Common myeloid progenitor, CD34-positive (primary cell): Measurements from ENCODE around the gene PFKP.

Experiments
- CTCF ChIA-PET: fragments of 350-600 bp; sonication (Branson Sonifier 250); formaldehyde crosslinking; loops from one replicate; lab custom pipeline; 2021; ENCODE audit warnings: antibody characterized with exemption; lab: Charles Lee
- POLR2A ChIA-PET: fragments of 350-600 bp; sonication (Branson Sonifier 250); formaldehyde crosslinking; loops from one replicate; lab custom pipeline; 2021; ENCODE audit warnings: antibody characterized with exemption; lab: Charles Lee
- DNase-seq, 3 donors: peaks; one replicate each; pipeline versions ENCODE4 v3.0.0 to v3.0.0-alpha.2; 2013
- H3K27ac ChIP-seq, 2 experiments: 1 replicate in 1 of 2; 2 replicates in 1 of 2; pipeline ENCODE4 v1.7.0; 2013; ENCODE audit warnings: inconsistent platforms in 2 of 2, low read length in 2 of 2, mild to moderate bottlenecking in 2 of 2, low read depth in 1 of 2, moderate library complexity in 1 of 2; ENCODE audit not compliant: severe bottlenecking in 2 of 2, insufficient read depth in 1 of 2, poor library complexity in 1 of 2
- H3K27me3 ChIP-seq, 5 experiments: replicated peaks in 2 of 5; 1 replicate in 3 of 5; 2 replicates in 2 of 5; pipeline versions ENCODE4 v1.6.1 to v1.7.0; 2013; ENCODE audit warnings: low read length in 4 of 5, mild to moderate bottlenecking in 2 of 5, moderate library complexity in 2 of 5, inconsistent platforms in 1 of 5; ENCODE audit not compliant: insufficient read depth in 5 of 5, control insufficient read depth in 4 of 5
- H3K36me3 ChIP-seq, 4 experiments: 1 replicate in 2 of 4; 2 replicates in 2 of 4; pipeline versions ENCODE4 v1.6.1 to v1.7.0; 2013; ENCODE audit warnings: low read length in 3 of 4, control low read depth in 1 of 4, mild to moderate bottlenecking in 1 of 4; ENCODE audit not compliant: control insufficient read depth in 4 of 4, insufficient read depth in 4 of 4
- H3K4me1 ChIP-seq, 4 experiments: 1 replicate in 3 of 4; 2 replicates in 1 of 4; pipeline versions ENCODE4 v1.6.1 to v1.7.1; 2013; ENCODE audit warnings: low read length in 3 of 4, mild to moderate bottlenecking in 3 of 4, control low read depth in 1 of 4, inconsistent platforms in 1 of 4, moderate library complexity in 1 of 4; ENCODE audit not compliant: control insufficient read depth in 4 of 4, insufficient read depth in 4 of 4; ENCODE audit errors: control extremely low read depth in 1 of 4
- H3K4me3 ChIP-seq, 7 experiments: 1 replicate in 4 of 7; 2 replicates in 3 of 7; pipeline versions ENCODE4 v1.5.1 to v1.7.0; 2013; ENCODE audit warnings: mild to moderate bottlenecking in 7 of 7, low read length in 6 of 7, moderate library complexity in 6 of 7, inconsistent platforms in 2 of 7, low read depth in 2 of 7, control low read depth in 1 of 7; ENCODE audit not compliant: insufficient read depth in 4 of 7, control insufficient read depth in 1 of 7; ENCODE audit errors: extremely low read depth in 1 of 7
- H3K9me3 ChIP-seq, 5 experiments: 1 replicate in 4 of 5; 2 replicates in 1 of 5; pipeline versions ENCODE4 v1.6.1 to v1.7.1; 2013; ENCODE audit warnings: low read length in 4 of 5, mild to moderate bottlenecking in 2 of 5, inconsistent platforms in 1 of 5, low read depth in 1 of 5, moderate library complexity in 1 of 5; ENCODE audit not compliant: control insufficient read depth in 4 of 5, insufficient read depth in 2 of 5; ENCODE audit errors: control extremely low read depth in 1 of 5
- WGBS: methylation state at CpG from one replicate; pipeline ENCODE4 v1.1.5; 2013; ENCODE audit not compliant: insufficient coverage; 5-methylcytosine and 5-hydroxymethylcytosine counted together

The PFKP gene

DNA sequence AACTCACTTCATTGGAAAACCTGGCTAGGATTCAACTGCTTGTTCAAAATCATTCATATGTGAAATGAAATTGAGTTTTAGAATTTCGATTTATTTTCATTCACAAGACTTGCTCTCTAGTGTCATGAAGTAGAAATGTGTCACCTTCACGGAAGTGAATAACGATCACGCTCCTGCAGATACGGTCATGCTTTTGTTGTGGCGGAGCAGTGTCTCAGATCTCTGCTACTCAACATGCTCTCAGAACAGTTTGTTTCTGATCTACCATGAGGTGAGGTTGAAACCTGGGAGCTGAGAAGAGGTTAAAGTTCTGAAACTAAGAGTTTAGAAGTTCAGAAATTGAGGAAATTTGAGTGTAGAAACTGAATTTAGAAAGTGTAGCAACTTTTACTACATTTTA lies 119.0 kb downstream of the PFKP start:
- ChIA-PET CTCF (interaction anchor here (1.4 kb wide), 1 partner anchor 11 kb away, joined by 3 read pairs; no protein-coding TSS in a partner anchor), POLR2A (no interaction called here)
- DNase-seq, result no peak

More for the DNA sequence above, 119.0 kb downstream of the PFKP start:
- no peak overlapping the region for H3K27ac ChIP-seq
- H3K27me3 ChIP-seq, result no peaks in the 10 kb centered on the region
- H3K4me1 ChIP-seq, result peaks cover 0 to 8% (median 6%) of the 10 kb centered on the region in 4 experiments
- WGBS, result 98% methylated on average over 6 of the region's 6 CpGs
- H3K36me3 ChIP-seq, result no peaks in the 10 kb centered on the region
- H3K4me3 ChIP-seq, result no peak overlapping the region
- H3K9me3 ChIP-seq, result no peaks in the 10 kb centered on the region
